H1 (cell line): ENCODE measurements around the gene CAPN15. TPM values are rescaled to one million over a fixed set of nuclear protein-coding genes. Genes with fewer than 3 reads are reported as not detected.

ENCODE experiments used
- microRNA-seq, 2 experiments: library from miRNA; unstranded; fragments of <30 nt; microRNA quantifications; one replicate each; pipeline versions ENCODE4 to v1.2.0, GENCODE V29; 2016 to 2020; ENCODE audit warnings: borderline microRNAs expressed in 2 of 2, borderline number of aligned reads in 2 of 2, borderline replicate concordance in 1 of 2
- polyA plus RNA-seq, 7 experiments: library from polyadenylated mRNA; depleted of rRNA in 3 of 7; stranded (reverse) in 5 of 7; unstranded in 2 of 7; fragments of >200 nt in 5 of 7; fragments of 200-250 nt in 2 of 7; gene quantifications; 1 replicate in 5 of 7; 2 replicates in 1 of 7; 4 replicates in 1 of 7; pipeline versions ENCODE4 v1.2.1 to v1.2.3, GENCODE V29; 2011 to 2013; ENCODE audit warnings: missing spikeins in 2 of 7, mixed read lengths in 2 of 7
- small RNA-seq: library from polyadenylated mRNA; stranded (forward); fragments of <200 nt; extraction: miRNeasy Mini kit (QIAGEN cat#:217004); gene quantifications from one replicate; pipeline ENCODE3, GENCODE V24; 2013; ENCODE audit not compliant: insufficient read depth
- total RNA-seq: library from RNA; stranded (reverse); fragmentation: NEBNext Ultra II Directional; extraction: Animal tissue kit (Norgen Biotek cat#: 25700); gene quantifications from 2 replicates; pipeline ENCODE4 v1.2.1, GENCODE V29; 2021

Gene CAPN15
- total and polyA plus RNA-seq, 2 of the 8 experiments (the other 6 are each of a cell fraction or from before 2014, with no cell fraction given), result 38.9 to 76.9 TPM

Small RNA genes within 50 kb of the gene (microRNA-seq; reads per million reads assigned to microRNA genes)
- gene MIR3176 (2.4 to 2.8 reads per million in 2 experiments), gene MIR5587 (0 to 0.81 reads per million in 2 experiments)

Small RNA genes within 50 kb of the gene (small RNA-seq; reads per million reads assigned to genes)
- gene MIR3176, result 68.2 reads per million, percentile 97 among the genes with 10 or more reads in this experiment
- gene MIR5587, result 4.3 reads per million, percentile 55 among the genes with 10 or more reads in this experiment
- gene Z98883.1, result not detected

Other genes starting within 250 kb of the CAPN15 start
- gene ARHGDIG, start 247.1 kb upstream of the CAPN15 start, total RNA-seq, result 1.2 and 2.8 TPM in 2 replicates
- 2.9 and 4.5 TPM in 2 replicates for gene ARHGDIG, start 247.1 kb upstream of the CAPN15 start, polyA plus RNA-seq (2011; rRNA removed)
- 0.34 and 1.3 TPM in 2 replicates for gene PDIA2, start 244.5 kb upstream of the CAPN15 start, total RNA-seq
- 0.50 and 1.1 TPM in 2 replicates for gene PDIA2, start 244.5 kb upstream of the CAPN15 start, polyA plus RNA-seq (2011; rRNA removed)
- gene AXIN1, start 175.0 kb upstream of the CAPN15 start, total RNA-seq, result 41.9 and 43.2 TPM in 2 replicates
- gene AXIN1, start 175.0 kb upstream of the CAPN15 start, polyA plus RNA-seq (2011; rRNA removed), result 12.5 and 26.7 TPM in 2 replicates
- 88.9 and 95.7 TPM in 2 replicates for gene MRPL28, start 157.2 kb upstream of the CAPN15 start, total RNA-seq
- gene MRPL28, start 157.2 kb upstream of the CAPN15 start, polyA plus RNA-seq (2011; rRNA removed), result 188 and 257 TPM in 2 replicates
- gene PGAP6, start 145.7 kb upstream of the CAPN15 start, total RNA-seq, result 86.8 and 92.9 TPM in 2 replicates
- gene PGAP6, start 145.7 kb upstream of the CAPN15 start, polyA plus RNA-seq (2011; rRNA removed), result 364 and 441 TPM in 2 replicates
- 408 and 418 TPM in 2 replicates for gene NME4, start 130.5 kb upstream of the CAPN15 start, total RNA-seq
- gene NME4, start 130.5 kb upstream of the CAPN15 start, polyA plus RNA-seq (2011; rRNA removed), result 863 and 1,107 TPM in 2 replicates
- gene DECR2, start 125.8 kb upstream of the CAPN15 start, total RNA-seq, result 28.2 and 30.6 TPM in 2 replicates
- gene DECR2, start 125.8 kb upstream of the CAPN15 start, polyA plus RNA-seq (2011; rRNA removed), result 39.9 and 58.5 TPM in 2 replicates
- gene RAB11FIP3, start 102.1 kb upstream of the CAPN15 start, total RNA-seq, result 32.4 and 35.2 TPM in 2 replicates
- gene RAB11FIP3, start 102.1 kb upstream of the CAPN15 start, polyA plus RNA-seq (2011; rRNA removed), result 9.3 and 16.6 TPM in 2 replicates
- 0.50 and 0.61 TPM in 2 replicates for gene PRR35, start 32.7 kb downstream of the CAPN15 start, total RNA-seq
- gene PRR35, start 32.7 kb downstream of the CAPN15 start, polyA plus RNA-seq (2011; rRNA removed), result 0.38 and 0.52 TPM in 2 replicates
- gene NHLRC4, start 39.3 kb downstream of the CAPN15 start, total RNA-seq, result 0.75 and 0.76 TPM in 2 replicates
- gene NHLRC4, start 39.3 kb downstream of the CAPN15 start, polyA plus RNA-seq (2011; rRNA removed), result 0.60 and 0.72 TPM in 2 replicates
- gene PIGQ, start 42.3 kb downstream of the CAPN15 start, total RNA-seq, result 34.2 and 36.0 TPM in 2 replicates
- gene PIGQ, start 42.3 kb downstream of the CAPN15 start, polyA plus RNA-seq (2011; rRNA removed), result 49.2 and 80.4 TPM in 2 replicates
- 15.6 and 17.8 TPM in 2 replicates for gene RAB40C, start 62.4 kb downstream of the CAPN15 start, total RNA-seq
- gene RAB40C, start 62.4 kb downstream of the CAPN15 start, polyA plus RNA-seq (2011; rRNA removed), result 13.9 and 18.6 TPM in 2 replicates
- 10.2 and 11.4 TPM in 2 replicates for gene WFIKKN1, start 103.3 kb downstream of the CAPN15 start, total RNA-seq
- gene WFIKKN1, start 103.3 kb downstream of the CAPN15 start, polyA plus RNA-seq (2011; rRNA removed), result 15.8 and 28.4 TPM in 2 replicates
- gene METTL26, start 108.6 kb downstream of the CAPN15 start, total RNA-seq, result 100 and 108 TPM in 2 replicates
- 186 and 203 TPM in 2 replicates for gene METTL26, start 108.6 kb downstream of the CAPN15 start, polyA plus RNA-seq (2011; rRNA removed)
- 45.4 and 45.7 TPM in 2 replicates for gene MCRIP2, start 114.1 kb downstream of the CAPN15 start, total RNA-seq
- gene MCRIP2, start 114.1 kb downstream of the CAPN15 start, polyA plus RNA-seq (2011; rRNA removed), result 75.5 and 102 TPM in 2 replicates
- gene WDR90, start 121.7 kb downstream of the CAPN15 start, total RNA-seq, result 44.4 and 47.2 TPM in 2 replicates
- 24.0 and 38.1 TPM in 2 replicates for gene WDR90, start 121.7 kb downstream of the CAPN15 start, polyA plus RNA-seq (2011; rRNA removed)
- gene RHOT2, start 140.4 kb downstream of the CAPN15 start, total RNA-seq, result 149 and 162 TPM in 2 replicates
- 194 and 320 TPM in 2 replicates for gene RHOT2, start 140.4 kb downstream of the CAPN15 start, polyA plus RNA-seq (2011; rRNA removed)
- 4.0 TPM in 2 replicates for gene RHBDL1, start 148.0 kb downstream of the CAPN15 start, total RNA-seq
- 8.1 and 14.0 TPM in 2 replicates for gene RHBDL1, start 148.0 kb downstream of the CAPN15 start, polyA plus RNA-seq (2011; rRNA removed)
- 87.3 and 89.9 TPM in 2 replicates for gene STUB1, start 152.7 kb downstream of the CAPN15 start, total RNA-seq
- 103 and 151 TPM in 2 replicates for gene STUB1, start 152.7 kb downstream of the CAPN15 start, polyA plus RNA-seq (2011; rRNA removed)
- gene JMJD8, start 156.6 kb downstream of the CAPN15 start, total RNA-seq, result 46.4 and 49.0 TPM in 2 replicates
- 87.4 and 127 TPM in 2 replicates for gene JMJD8, start 156.6 kb downstream of the CAPN15 start, polyA plus RNA-seq (2011; rRNA removed)
- 17.7 and 21.1 TPM in 2 replicates for gene WDR24, start 162.7 kb downstream of the CAPN15 start, total RNA-seq
- 15.1 and 26.0 TPM in 2 replicates for gene WDR24, start 162.7 kb downstream of the CAPN15 start, polyA plus RNA-seq (2011; rRNA removed)
- 10.3 and 12.5 TPM in 2 replicates for gene FBXL16, start 178.1 kb downstream of the CAPN15 start, total RNA-seq
- 12.8 and 21.9 TPM in 2 replicates for gene FBXL16, start 178.1 kb downstream of the CAPN15 start, polyA plus RNA-seq (2011; rRNA removed)
- gene METRN, start 187.4 kb downstream of the CAPN15 start, total RNA-seq, result 18.7 and 19.1 TPM in 2 replicates
- gene METRN, start 187.4 kb downstream of the CAPN15 start, polyA plus RNA-seq (2011; rRNA removed), result 25.8 and 43.4 TPM in 2 replicates
- gene ANTKMT, start 193.4 kb downstream of the CAPN15 start, total RNA-seq, result 26.5 and 31.8 TPM in 2 replicates
- gene ANTKMT, start 193.4 kb downstream of the CAPN15 start, polyA plus RNA-seq (2011; rRNA removed), result 26.6 and 50.3 TPM in 2 replicates
- gene CCDC78, start 198.7 kb downstream of the CAPN15 start, total RNA-seq, result 8.2 and 8.5 TPM in 2 replicates
- gene CCDC78, start 198.7 kb downstream of the CAPN15 start, polyA plus RNA-seq (2011; rRNA removed), result 7.1 and 10.9 TPM in 2 replicates
- 23.1 and 26.6 TPM in 2 replicates for gene HAGHL, start 199.4 kb downstream of the CAPN15 start, total RNA-seq
- gene HAGHL, start 199.4 kb downstream of the CAPN15 start, polyA plus RNA-seq (2011; rRNA removed), result 26.9 and 41.5 TPM in 2 replicates
- gene CIAO3, start 213.3 kb downstream of the CAPN15 start, total RNA-seq, result 20.4 and 21.0 TPM in 2 replicates
- 20.0 and 29.6 TPM in 2 replicates for gene CIAO3, start 213.3 kb downstream of the CAPN15 start, polyA plus RNA-seq (2011; rRNA removed)
- 0.28 TPM in 1 of 2 replicates, not detected in the other for gene MSLN, start 233.0 kb downstream of the CAPN15 start, total RNA-seq
- 0.31 and 0.50 TPM in 2 replicates for gene MSLN, start 233.0 kb downstream of the CAPN15 start, polyA plus RNA-seq (2011; rRNA removed)